ENCODE results near the gene MTMR8.
"Not testable (repeated sequence)": the region's sequence is repeated elsewhere in the genome, so short reads cannot be mapped to it uniquely, and the experiment has no call there.

MTMR8 gene

DNA sequence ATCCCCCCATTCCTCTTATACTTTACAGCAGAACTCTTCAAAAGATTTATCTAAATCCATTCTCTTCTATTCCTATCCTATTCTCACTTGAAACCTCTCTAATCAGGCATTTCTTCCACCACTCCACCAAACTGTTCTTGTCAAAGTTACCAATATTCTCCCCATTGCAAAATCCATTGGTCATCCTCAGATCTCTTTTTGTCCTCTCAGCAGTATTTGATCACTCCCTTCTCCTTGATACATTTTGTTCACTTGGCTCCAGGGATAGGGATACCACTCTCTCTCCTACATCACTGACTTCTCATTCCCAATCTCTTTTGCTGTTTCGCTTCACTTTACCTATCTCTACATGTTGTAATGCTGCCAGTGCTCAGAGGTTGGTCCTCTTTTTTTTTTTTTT lies 2.8 kb upstream of the MTMR8 start:
- TF ChIP-seq, protein P1, sequence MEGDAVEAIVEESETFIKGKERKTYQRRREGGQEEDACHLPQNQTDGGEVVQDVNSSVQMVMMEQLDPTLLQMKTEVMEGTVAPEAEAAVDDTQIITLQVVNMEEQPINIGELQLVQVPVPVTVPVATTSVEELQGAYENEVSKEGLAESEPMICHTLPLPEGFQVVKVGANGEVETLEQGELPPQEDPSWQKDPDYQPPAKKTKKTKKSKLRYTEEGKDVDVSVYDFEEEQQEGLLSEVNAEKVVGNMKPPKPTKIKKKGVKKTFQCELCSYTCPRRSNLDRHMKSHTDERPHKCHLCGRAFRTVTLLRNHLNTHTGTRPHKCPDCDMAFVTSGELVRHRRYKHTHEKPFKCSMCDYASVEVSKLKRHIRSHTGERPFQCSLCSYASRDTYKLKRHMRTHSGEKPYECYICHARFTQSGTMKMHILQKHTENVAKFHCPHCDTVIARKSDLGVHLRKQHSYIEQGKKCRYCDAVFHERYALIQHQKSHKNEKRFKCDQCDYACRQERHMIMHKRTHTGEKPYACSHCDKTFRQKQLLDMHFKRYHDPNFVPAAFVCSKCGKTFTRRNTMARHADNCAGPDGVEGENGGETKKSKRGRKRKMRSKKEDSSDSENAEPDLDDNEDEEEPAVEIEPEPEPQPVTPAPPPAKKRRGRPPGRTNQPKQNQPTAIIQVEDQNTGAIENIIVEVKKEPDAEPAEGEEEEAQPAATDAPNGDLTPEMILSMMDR (IDR thresholded peaks at IDR 0.05; ENCODE audit: low read depth, low read length, missing control alignments), result no peak
- DNase-seq (ENCODE audit: extremely low read depth, low read depth), result no peak
- no peak overlapping the region for H3K4me3 ChIP-seq (replicated peaks; ENCODE audit: low read depth, low read length)

DNA sequence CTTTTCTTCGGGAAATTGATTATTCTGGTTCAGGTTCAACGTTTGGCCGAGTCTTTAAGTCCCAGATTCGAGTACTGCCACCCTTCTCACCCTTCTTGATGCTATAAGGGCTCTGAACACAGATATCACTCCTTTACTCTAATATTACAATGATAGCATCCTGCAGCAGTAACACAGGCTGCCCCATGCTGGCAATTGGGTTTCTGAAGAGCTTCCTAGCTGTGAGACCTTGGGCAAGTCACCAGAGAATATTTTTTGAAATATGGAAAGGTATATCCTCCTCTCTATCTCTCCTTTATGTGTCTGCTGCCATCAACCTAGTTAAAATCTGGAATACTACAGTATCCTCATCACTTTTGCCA lies 297 bp upstream of the MTMR8 start:
- TF ChIP-seq, protein P1 (IDR thresholded peaks at IDR 0.05; ENCODE audit: low read depth, low read length, missing control alignments), result no peak
- no peak for DNase-seq (ENCODE audit: extremely low read depth, low read depth)
- H3K4me3 ChIP-seq (replicated peaks; ENCODE audit: low read depth, low read length), result no peak overlapping the region

DNA sequence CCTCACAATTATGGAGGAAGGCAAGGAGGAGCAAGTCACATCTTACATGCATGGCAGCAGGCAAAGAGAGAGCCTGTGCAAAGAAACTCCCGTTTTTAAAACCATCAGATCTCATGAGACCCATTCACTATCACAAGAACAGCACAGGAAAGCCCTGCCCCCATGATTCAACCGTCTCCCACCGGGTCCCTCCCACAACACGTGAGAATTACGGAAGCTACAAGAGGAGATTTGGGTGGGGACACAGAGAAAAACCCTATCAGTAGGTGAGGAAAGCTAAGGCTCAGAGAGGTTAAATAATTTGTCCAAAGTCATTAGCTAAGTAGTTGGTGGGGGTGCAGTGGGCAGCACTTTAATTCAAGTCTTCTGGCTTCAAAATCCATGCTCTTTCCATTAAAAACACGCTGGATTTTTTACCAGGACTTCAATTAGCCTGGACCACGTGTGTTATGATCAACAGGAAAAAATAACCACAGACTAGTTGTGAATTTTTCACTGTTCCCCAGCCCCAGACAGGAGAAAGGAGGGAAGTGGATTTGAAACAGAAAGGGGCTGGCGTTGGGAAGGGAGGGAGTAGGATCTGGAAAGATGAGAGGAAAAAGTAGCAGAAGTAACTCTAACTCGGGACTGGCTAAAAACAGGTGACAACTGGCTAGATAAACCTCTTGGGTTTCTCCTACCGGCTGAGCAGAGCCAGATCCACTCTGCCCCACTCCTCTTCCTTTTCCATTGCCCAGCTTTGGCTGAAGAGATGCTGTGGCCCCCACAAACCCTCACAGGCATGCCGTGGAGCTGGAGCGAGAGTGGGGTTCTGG lies 986 bp downstream of the MTMR8 start:
- no peak for DNase-seq (ENCODE audit: extremely low read depth, low read depth)
- H3K4me3 ChIP-seq (replicated peaks; ENCODE audit: low read depth, low read length), result no peak overlapping the region
- TF ChIP-seq, protein P1 (IDR thresholded peaks at IDR 0.05; ENCODE audit: low read depth, low read length, missing control alignments), result no peak

DNA sequence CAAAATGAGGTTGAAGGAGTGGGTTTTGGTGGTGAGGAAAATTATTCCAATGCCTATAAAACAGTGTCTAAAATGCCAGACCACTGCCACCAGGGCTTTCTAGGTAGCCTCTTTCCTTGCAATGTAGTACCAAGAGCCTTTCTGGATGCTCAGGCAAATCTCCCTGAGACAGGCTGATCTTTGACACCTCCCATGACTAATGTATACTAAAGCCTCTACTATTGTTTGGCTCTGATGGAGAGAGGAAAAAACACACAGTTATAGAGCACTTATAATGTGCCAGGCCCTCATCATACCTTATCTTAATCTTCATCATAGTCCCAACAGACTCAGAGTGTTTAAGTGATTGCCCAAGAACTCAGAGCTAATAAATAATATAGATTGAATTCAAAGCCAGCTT lies 5.8 kb downstream of the MTMR8 start:
- TF ChIP-seq, protein P1 (IDR thresholded peaks at IDR 0.05; ENCODE audit: low read depth, low read length, missing control alignments), result no peak
- no peak for DNase-seq (ENCODE audit: extremely low read depth, low read depth)
- H3K4me3 ChIP-seq (replicated peaks; ENCODE audit: low read depth, low read length), result no peak overlapping the region

DNA sequence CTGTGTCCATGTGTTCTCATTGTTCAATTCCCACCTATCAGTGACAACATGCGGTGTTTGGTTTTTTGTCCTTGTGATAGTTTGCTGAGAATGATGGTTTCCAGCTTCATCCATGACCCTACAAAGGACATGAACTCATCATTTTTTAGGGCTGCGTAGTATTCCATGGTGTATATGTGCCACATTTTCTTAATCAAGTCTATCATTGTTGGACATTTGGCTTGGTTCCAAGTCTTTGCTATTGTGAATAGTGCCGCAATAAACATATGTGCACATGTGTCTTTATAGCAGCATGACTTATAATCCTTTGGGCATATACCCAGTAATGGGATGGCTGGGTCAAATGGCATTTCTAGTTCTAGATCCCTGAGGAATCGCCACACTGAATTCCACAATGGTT lies 14.5 kb downstream of the MTMR8 start:
- not testable (repeated sequence) for DNase-seq (ENCODE audit: extremely low read depth, low read depth)

DNA sequence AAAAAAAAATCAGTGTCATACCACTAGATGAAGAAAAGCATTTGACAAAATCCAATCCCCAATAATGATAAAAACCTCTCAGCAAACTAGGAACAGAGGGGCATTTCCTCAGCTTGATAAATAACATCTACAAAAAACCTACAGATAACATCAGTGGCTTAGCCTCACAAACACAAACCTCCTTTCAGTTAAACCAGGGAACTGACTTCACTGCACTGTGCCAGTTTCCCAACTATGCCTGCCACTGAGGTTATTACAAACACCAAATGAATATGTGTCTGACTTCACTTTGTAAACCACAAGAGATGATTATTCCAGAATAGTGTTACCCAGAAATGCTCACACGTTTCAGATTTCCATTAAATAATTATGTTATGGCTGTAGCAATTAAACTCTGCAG lies 15.3 kb downstream of the MTMR8 start:
- TF ChIP-seq, protein P1 (IDR thresholded peaks at IDR 0.05; ENCODE audit: low read depth, low read length, missing control alignments), result no peak
- H3K4me3 ChIP-seq (replicated peaks; ENCODE audit: low read depth, low read length), result no peak overlapping the region
- no peak for DNase-seq (ENCODE audit: extremely low read depth, low read depth)

More for the DNA sequence above, 14.5 kb downstream of the MTMR8 start:
- not testable (repeated sequence) for H3K4me3 ChIP-seq (replicated peaks; ENCODE audit: low read depth, low read length)

DNA sequence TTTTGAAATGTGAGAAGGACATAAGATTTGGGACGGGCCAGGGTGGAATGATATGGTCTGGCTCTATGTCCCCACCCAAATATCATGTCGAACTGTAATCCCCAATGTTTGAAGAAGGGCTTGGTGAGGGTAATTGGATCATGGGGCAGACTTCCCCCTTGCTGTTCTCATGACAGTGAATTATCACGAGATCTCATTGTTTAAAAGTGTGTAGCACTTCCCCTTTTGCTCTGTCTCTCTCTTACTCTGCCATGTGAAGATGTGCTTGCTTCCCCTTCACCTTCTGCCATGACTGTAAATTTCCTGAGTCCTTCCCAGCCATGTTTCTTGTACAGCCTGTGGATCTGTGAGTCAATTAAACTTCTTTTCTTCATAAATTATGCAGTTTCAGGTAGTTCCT lies 17.5 kb downstream of the MTMR8 start:
- DNase-seq (ENCODE audit: extremely low read depth, low read depth), result no peak
- TF ChIP-seq, protein P1 (IDR thresholded peaks at IDR 0.05; ENCODE audit: low read depth, low read length, missing control alignments), result no peak

More for the DNA sequence above, 17.5 kb downstream of the MTMR8 start:
- H3K4me3 ChIP-seq (replicated peaks; ENCODE audit: low read depth, low read length), result no peak overlapping the region
